UCSD-AML1 (cell line): ENCODE measurements around the gene KCNG2.
"Not testable (repeated sequence)": the region's sequence is repeated elsewhere in the genome, so short reads cannot be mapped to it uniquely, and the experiment has no call there.

ENCODE experiments used
- DNase-seq: peaks from one replicate; lab custom pipeline; 2025; ENCODE audit not compliant: unreplicated experiment; lab: John Stamatoyannopoulos, UW

KCNG2 gene

DNA sequence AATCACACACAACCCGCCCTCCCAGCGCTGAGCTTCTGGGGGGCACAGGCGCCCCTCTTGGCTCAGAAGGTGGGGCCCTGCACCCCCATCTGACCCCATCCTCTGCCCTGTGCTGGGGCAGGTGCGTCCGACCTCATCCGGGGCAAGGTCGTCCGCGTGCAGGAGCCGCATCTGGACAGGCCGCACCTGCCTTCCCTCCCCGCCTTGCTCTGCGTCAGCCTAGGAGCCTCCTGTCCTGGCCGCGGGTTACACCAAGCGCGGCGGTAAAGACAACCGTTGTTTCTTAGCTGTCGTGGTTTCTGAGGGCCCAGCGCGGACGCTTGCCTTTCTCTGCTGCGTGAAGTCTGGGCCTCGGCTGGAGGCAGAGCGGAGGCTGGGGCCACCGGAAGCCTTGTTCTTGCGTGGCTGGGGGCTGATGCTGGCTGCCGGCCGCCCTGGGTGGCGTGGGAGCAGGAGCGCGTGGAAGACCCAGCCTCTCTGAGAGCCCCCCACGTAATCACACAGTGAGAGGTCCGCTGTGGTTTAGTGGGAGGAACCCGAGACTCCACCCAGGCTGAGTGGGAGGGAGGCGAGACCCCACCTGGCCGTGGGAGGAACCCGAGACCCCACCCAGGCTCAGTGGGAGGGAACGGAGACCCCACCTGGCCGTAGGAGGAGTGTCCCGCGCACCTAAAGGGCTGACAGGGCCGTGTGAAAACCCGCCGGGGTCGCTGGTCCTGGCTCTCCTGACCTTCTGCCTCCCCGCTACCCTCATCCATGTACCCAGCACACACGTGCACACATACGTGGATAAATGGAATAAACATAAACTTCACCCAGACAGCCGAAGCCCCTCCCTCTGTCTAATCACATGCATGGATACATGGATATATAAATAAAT is 51.8 kb downstream of the KCNG2 start:
- no peak for DNase-seq

DNA sequence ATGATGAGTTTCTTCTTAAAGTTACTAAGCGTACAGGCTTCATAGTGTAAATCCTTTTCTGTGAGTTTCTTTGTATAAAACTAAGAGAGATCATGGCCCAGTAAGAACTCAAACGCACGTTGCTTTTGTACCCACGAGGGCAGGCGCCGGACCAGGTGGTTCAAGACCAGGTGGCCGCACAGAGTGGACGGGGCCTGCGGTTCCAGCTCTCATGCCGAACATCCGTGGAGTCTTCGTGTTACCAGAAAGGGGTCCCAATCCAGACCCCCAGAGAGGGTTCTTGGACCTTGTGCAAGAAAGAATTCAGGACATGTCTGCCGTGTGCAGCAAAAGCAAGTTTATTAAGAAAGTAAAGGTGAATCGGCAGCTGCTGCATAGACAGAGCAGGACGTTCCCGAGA is 53.0 kb downstream of the KCNG2 start:
- no peak for DNase-seq

- DNase-seq: no peak
These were observed 53.8 kb downstream of the KCNG2 start for GRCh38 chr18:79851489-79851888.

GRCh38 chr18:79851950-79852349 is 54.2 kb downstream of the KCNG2 start:
- DNase-seq: no peak

DNA sequence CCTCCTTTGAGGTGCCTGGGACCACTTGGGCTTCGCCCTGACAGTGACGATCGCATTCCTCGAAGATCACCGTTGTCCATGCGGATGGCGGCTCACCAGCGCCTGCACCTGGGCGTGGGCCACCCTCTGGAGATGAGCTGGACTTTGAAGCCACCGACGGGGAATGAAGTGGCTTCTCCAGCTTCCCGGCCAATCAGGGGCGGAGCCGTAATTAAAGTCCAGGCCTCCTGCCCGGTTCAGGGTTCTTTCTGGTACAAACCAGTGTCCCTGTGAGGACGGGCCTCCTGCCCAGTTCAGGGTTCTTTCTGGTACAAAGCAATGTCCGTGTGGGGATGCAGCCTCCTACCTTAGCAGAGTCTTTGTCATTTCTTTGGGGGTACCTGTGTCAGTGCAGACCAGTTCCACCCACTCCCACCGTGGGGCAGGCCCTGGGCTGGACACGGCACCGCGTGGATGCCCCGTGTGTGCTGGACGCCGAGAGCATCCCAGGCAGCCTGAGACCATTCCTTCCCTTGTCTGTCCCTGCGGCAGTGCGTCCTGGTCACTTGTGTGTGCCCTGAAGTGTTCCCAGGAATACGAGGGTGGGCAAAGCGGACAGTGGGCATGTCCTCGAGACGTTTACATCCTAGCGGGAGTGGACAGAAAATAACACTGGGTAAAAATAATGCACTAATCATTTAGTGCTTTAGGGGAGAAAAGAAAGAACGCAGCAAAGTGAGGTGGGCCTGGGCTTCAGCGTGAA is 55.0 kb downstream of the KCNG2 start:
- DNase-seq: no peak

DNA sequence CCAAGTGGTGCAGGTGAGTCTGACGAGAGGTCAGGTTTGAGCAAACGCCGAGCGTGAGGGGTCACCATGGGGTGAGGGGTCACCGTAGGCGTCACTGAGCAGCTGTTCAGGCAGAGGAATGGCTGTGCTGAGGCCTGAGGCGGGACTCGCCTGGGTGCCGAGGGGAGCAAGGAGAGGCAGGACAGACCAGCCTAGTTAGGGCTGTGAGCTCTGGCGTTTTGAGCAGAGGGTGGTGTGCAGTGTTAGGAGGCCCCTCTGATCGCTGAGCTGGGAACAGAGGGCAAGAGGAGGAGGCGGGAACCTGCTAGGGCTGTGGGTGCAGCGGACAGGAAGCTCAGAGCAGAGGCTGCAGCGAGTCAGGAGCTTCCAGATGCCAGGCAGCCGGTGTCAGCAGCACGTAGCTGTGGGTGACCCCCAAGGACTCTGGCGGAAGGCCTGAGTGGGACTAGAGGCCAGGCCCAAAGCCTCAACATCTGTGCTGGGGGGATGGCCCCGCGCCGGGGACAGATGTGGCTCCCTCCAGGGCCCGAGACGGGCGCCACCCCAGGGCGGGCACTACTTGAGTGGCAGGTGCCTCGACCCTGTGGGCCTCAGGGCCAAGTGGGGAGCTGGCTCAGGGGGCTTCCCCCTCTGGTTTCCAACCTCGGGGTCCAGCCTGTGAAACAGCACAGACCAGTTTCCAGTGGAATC is 55.7 kb downstream of the KCNG2 start:
- DNase-seq: no peak

- no peak for DNase-seq
These were observed 56.2 kb downstream of the KCNG2 start for GRCh38 chr18:79853993-79854364.

DNA sequence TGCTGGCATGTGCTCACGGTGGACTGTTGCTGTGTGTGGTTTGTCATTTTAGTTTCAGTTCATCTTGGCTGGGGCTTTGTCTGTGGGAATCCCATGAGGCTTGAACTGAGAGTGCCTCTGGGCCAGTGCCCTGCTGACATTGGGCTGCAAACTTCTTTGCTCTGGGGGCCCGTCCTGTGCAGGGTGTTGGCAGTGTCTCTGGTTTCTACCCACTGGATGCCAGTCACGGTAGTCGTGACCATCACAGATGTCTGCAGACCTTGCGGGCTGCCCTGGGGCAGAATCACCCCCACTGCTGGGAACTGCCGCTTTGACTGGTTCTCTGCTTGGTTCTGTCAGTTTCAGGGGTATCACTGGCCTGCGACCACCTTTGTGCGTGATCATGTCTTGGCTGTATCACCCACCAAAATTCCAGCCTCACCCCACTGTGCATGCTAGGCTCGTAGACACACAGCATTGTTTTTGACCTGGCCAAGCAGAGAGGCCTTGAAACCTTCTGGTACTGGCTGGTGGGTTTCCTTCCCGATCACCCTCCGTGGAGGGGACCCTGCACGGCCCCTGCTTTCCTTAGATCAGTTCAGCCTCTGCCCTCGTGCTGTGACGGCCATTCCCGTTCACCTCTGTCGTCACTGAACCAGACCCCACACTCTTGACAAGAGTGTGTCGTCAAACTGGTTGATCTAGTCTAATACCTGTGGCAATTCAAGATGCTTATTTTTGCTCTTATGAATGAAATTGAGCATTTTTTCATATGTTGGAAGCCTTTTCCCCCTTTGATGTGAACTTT is 57.6 kb downstream of the KCNG2 start:
- no peak for DNase-seq

GRCh38 chr18:79856119-79857007 is 58.6 kb downstream of the KCNG2 start:
- peak; percentile 27 for DNase-seq

DNA sequence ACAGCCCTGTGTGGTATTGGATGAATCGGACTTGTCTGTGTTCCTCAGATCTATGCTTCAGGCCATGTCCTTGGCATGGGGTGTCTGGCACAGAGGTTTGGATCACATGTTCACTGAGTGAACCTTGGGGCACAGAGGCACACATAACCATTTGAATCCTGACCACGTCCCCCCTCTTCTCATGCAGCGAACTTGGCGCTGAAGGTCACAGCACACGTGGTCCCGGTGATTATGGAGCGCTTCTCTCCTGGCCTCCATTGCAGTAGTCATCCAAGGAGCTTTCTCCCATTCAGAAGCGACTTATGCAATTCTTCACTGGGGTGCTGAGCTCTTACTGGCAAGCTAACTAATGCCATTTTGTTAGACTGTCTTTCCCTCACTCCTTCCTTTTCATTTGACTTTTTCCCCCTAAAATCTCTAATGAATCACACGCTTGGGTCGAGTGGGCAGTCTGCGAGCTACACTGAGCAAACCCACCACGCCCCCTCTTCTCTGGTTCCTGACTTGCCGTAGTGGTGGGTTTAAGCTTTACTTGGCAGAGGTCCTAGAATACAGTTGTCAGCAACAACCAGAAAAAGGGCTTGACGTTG is 59.4 kb downstream of the KCNG2 start:
- DNase-seq: no peak

DNA sequence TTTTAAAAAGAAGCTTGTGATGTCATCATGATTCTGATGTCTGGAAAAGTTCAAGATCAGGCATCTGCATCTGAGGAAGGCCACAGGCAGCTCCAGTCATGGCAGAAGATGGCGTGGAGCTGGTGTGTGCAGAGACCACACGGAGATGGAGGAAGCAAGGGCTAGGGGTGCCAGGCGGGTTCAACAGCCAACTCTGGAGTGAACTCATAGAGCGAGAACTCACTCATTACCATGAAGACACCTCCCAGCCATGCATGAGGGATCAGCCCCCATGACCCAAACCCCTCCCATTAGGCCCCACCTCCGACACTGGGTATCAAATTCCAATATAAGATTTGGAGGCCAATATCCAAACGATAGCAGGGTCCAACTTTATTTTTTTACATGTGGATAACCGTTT is 61.6 kb downstream of the KCNG2 start:
- no peak for DNase-seq

DNA sequence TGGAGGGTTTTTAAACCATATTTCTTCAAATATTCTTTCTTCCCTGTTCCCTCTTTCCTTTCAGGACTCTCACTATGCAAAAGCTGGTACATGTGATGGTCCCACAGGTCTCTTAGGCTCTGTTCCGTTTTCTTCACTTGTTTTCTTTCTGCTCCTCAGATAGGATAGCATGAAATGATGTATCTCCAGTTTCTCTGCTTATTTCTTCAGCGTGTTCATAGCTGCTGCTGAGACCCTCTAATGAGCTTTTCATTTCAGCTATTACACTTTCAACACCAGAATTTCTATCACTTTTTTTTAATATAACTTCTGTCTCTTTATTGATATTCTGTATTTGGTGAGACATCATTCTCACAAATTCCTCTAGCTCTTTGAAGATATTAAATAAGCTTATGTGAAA is 63.9 kb downstream of the KCNG2 start:
- no peak for DNase-seq

- DNase-seq: no peak
These were observed 64.8 kb downstream of the KCNG2 start for GRCh38 chr18:79862562-79862961.

DNA sequence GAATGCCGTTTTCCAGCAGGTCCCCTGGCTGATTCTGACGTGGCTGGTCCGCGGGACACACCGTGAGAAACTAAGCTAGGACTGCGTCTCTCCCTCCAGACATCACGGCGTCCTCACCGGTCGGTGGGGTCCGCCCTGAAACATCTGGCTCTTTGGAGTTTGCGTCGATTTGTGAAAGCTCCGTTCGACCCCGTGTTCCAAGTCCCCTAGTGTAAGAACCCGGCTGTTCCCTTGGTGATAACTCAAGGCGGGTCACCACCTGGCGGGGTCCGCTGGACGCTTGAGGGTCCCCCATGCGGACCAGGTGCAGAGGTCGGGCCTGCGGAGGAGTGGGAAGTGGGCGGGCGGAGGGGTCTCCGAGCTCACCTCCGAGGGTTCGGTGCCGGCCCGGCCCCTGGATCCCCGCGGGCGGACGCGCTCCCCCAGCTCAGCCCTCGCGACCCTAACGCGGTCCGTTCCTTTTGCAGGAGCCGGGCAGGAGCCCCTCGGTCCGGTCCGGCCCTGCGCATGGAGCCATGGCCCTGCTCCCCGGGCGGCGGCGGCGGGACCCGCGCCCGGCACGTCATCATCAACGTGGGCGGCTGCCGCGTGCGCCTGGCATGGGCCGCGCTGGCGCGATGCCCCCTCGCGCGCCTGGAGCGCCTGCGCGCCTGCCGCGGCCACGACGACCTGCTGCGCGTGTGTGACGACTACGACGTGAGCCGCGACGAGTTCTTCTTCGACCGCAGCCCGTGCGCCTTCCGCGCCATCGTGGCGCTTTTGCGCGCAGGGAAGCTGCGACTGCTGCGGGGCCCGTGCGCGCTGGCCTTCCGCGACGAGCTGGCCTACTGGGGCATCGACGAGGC is 65.6 kb downstream of the KCNG2 start:
- DNase-seq: no peak

- DNase-seq: no peak
These were observed 66.4 kb downstream of the KCNG2 start for GRCh38 chr18:79864006-79864725.

GRCh38 chr18:79864955-79865354 is 67.2 kb downstream of the KCNG2 start:
- DNase-seq: not testable (repeated sequence)

DNA sequence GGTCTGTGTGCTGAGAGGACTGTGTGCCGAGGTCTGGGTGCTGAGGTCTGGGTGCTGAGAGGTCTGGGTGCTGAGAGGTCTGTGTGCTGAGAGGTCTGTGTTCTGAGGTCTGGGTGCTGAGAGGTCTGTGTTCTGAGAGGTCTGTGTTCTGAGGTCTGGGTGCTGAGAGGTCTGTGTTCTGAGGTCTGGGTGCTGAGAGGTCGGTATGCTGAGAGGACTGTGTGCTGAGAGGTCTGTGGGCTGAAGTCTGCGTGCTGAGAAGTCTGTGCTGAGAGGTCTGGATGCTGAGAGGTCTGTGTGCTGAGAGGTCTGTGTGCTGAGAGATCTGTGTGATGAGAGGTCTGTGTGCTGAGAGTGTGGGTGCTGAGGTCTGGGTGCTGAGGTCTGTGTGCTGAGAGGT is 68.2 kb downstream of the KCNG2 start:
- DNase-seq: not testable (repeated sequence)
